Measurements from ENCODE around the gene RGS7. TPM values are rescaled to one million over a fixed set of nuclear protein-coding genes. Genes with fewer than 3 reads are reported as not detected.
A peak's percentile ranks its signal among the peaks of the same experiment; 100 is the strongest.

The RGS7 gene
- total RNA-seq, 1 donor from 2014 or later: 0.18 TPM

GRCh38 chr1:240816472-240816871 is 540.5 kb downstream of the RGS7 start:
- Histone ChIP-seq H4K20me1 (ENCODE audit: insufficient read depth, low read length) (no peaks in the 10 kb centered on the region), H3K4me2 (ENCODE audit: low read length) (no peak overlapping the region), H3K27ac (ENCODE audit: low read depth, low read length) (no peak overlapping the region), H3K36me3 (ENCODE audit: insufficient read depth, low read length) (no peaks in the 10 kb centered on the region), H2AFZ (ENCODE audit: low read depth, low read length) (no peak overlapping the region), H3K79me2 (ENCODE audit: insufficient read depth, low read length) (no peaks in the 10 kb centered on the region), H3K4me1 (ENCODE audit: insufficient read depth, low read length) (no peaks in the 10 kb centered on the region), H3K27me3 (ENCODE audit: insufficient read depth, low read length) (no peaks in the 10 kb centered on the region), H3K9me3 (ENCODE audit: insufficient read depth, low read depth, low read length) (no peaks in the 10 kb centered on the region), H3K4me3 (ENCODE audit: insufficient read depth, low read depth, low read length) (no peak overlapping the region), H3K9ac (ENCODE audit: low read length) (no peak overlapping the region)
- no peaks in the 10 kb centered on the region for H3K4me1 Mint-ChIP-seq (ENCODE audit: low read depth, unreplicated experiment)
- DNase-seq (ENCODE audit: low read depth) (no peak), FAIRE-seq (no peak)
- TF ChIP-seq EZH2 (IDR thresholded peaks at IDR 0.05; ENCODE audit: insufficient read depth, low read length) (no peak), CTCF (IDR thresholded peaks at IDR 0.05; ENCODE audit: insufficient read depth, low read depth, low read length) (no peak)
- no peak overlapping the region for H3K27ac Mint-ChIP-seq (ENCODE audit: unreplicated experiment)
- H3K9me3 Mint-ChIP-seq (ENCODE audit: unreplicated experiment): no peaks in the 10 kb centered on the region
- H3K36me3 Mint-ChIP-seq (ENCODE audit: low read depth, unreplicated experiment): no peaks in the 10 kb centered on the region
- H3K27me3 Mint-ChIP-seq (ENCODE audit: low read depth, unreplicated experiment): no peaks in the 10 kb centered on the region
- no peak overlapping the region for H3K4me3 Mint-ChIP-seq (ENCODE audit: unreplicated experiment)

- Histone ChIP-seq H3K9me3 (ENCODE audit: insufficient read depth, low read depth, low read length) (no peaks in the 10 kb centered on the region), H3K4me2 (ENCODE audit: low read length) (no peak overlapping the region), H3K9ac (ENCODE audit: low read length) (no peak overlapping the region), H3K4me3 (ENCODE audit: insufficient read depth, low read depth, low read length) (no peak overlapping the region), H2AFZ (ENCODE audit: low read depth, low read length) (no peak overlapping the region), H3K36me3 (ENCODE audit: insufficient read depth, low read length) (no peaks in the 10 kb centered on the region), H3K27ac (ENCODE audit: low read depth, low read length) (no peak overlapping the region), H3K4me1 (ENCODE audit: insufficient read depth, low read length) (no peaks in the 10 kb centered on the region), H3K27me3 (ENCODE audit: insufficient read depth, low read length) (no peaks in the 10 kb centered on the region), H3K79me2 (ENCODE audit: insufficient read depth, low read length) (no peaks in the 10 kb centered on the region), H4K20me1 (ENCODE audit: insufficient read depth, low read length) (no peaks in the 10 kb centered on the region)
- TF ChIP-seq CTCF (IDR thresholded peaks at IDR 0.05; ENCODE audit: insufficient read depth, low read depth, low read length): no peak
- TF ChIP-seq EZH2 (IDR thresholded peaks at IDR 0.05; ENCODE audit: insufficient read depth, low read length): no peak
- DNase-seq (ENCODE audit: low read depth) (peak; percentile 35), FAIRE-seq (no peak)
- no peaks in the 10 kb centered on the region for H3K27me3 Mint-ChIP-seq (ENCODE audit: low read depth, unreplicated experiment)
- H3K36me3 Mint-ChIP-seq (ENCODE audit: low read depth, unreplicated experiment): no peaks in the 10 kb centered on the region
- H3K4me3 Mint-ChIP-seq (ENCODE audit: unreplicated experiment): no peak overlapping the region
- no peaks in the 10 kb centered on the region for H3K4me1 Mint-ChIP-seq (ENCODE audit: low read depth, unreplicated experiment)
- no peak overlapping the region for H3K27ac Mint-ChIP-seq (ENCODE audit: unreplicated experiment)
- H3K9me3 Mint-ChIP-seq (ENCODE audit: unreplicated experiment): no peaks in the 10 kb centered on the region
These were observed 543.3 kb downstream of the RGS7 start for GRCh38 chr1:240813720-240814119.

GRCh38 chr1:240811256-240811655 is 545.7 kb downstream of the RGS7 start:
- no peak for TF ChIP-seq CTCF (IDR thresholded peaks at IDR 0.05; ENCODE audit: insufficient read depth, low read depth, low read length)
- no peak for TF ChIP-seq EZH2 (IDR thresholded peaks at IDR 0.05; ENCODE audit: insufficient read depth, low read length)

More at GRCh38 chr1:240811256-240811655, 545.7 kb downstream of the RGS7 start:
- no peaks in the 10 kb centered on the region for H3K9me3 ChIP-seq (ENCODE audit: insufficient read depth, low read depth, low read length)
- H3K27me3 ChIP-seq (ENCODE audit: insufficient read depth, low read length): no peaks in the 10 kb centered on the region
- H3K4me1 ChIP-seq (ENCODE audit: insufficient read depth, low read length): no peaks in the 10 kb centered on the region
- no peak overlapping the region for H3K4me3 ChIP-seq (ENCODE audit: insufficient read depth, low read depth, low read length)
- no peak overlapping the region for H3K9ac ChIP-seq (ENCODE audit: low read length)
- no peaks in the 10 kb centered on the region for H3K79me2 ChIP-seq (ENCODE audit: insufficient read depth, low read length)
- Mint-ChIP-seq H3K27ac (ENCODE audit: unreplicated experiment) (no peak overlapping the region), H3K36me3 (ENCODE audit: low read depth, unreplicated experiment) (no peaks in the 10 kb centered on the region), H3K4me3 (ENCODE audit: unreplicated experiment) (no peak overlapping the region), H3K4me1 (ENCODE audit: low read depth, unreplicated experiment) (peaks cover 4% of the 10 kb centered on the region), H3K9me3 (ENCODE audit: unreplicated experiment) (no peaks in the 10 kb centered on the region), H3K27me3 (ENCODE audit: low read depth, unreplicated experiment) (no peaks in the 10 kb centered on the region)
- H3K27ac ChIP-seq (ENCODE audit: low read depth, low read length): no peak overlapping the region
- no peaks in the 10 kb centered on the region for H4K20me1 ChIP-seq (ENCODE audit: insufficient read depth, low read length)
- no peak for FAIRE-seq
- H3K36me3 ChIP-seq (ENCODE audit: insufficient read depth, low read length): no peaks in the 10 kb centered on the region
- H2AFZ ChIP-seq (ENCODE audit: low read depth, low read length): no peak overlapping the region
- no peak for DNase-seq (ENCODE audit: low read depth)
- no peak overlapping the region for H3K4me2 ChIP-seq (ENCODE audit: low read length)

Data from astrocyte (in vitro differentiated cells and primary cell).